Activated CD4-positive, alpha-beta T cell treated with anti-CD3 and anti-CD28 coated beads, Interleukin-2, Interleukin-4, amounts not matched to agents 100 ng/mL and 50 ng/mL, durations not matched to agents 16 hours and 8 hours (primary cell): Measurements from ENCODE around the gene FDCSP.
"Not testable (repeated sequence)": the region's sequence is repeated elsewhere in the genome, so short reads cannot be mapped to it uniquely, and the experiment has no call there.

Source experiments
- DNase-seq: peaks from one replicate; pipeline ENCODE4 v3.0.0-alpha.2; 2020; ENCODE audit warnings: low spot score

Gene FDCSP

GRCh38 chr4:70239884-70240591, 14.1 kb downstream of the FDCSP start:
- DNase-seq, result no peak

DNA sequence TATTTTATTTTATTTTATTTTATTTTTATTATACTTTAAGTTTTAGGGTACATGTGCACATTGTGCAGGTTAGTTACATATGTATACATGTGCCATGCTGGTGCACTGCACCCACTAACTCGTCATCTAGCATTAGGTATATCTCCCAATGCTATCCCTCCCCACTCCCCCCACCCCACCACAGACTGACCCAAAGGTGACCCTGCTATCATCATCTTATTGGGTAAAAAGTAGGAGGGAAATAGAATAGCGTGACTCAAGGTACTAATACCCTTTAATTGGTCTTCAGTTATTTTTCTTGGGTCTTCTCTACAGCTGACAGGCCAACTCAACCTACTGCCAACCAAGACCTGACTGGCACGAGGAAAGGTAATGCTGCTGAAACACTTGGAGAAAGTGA, 16.4 kb downstream of the FDCSP start, which contains the start of gene CSN3:
Gene CSN3 (plus strand): TSS at position 301 of the 400 bp plus-strand sequence. CDS start 2,223 bp downstream, outside the sequence.
- not testable (repeated sequence) for DNase-seq

- DNase-seq, result no peak
These were observed 17.2 kb downstream of the FDCSP start for GRCh38 chr4:70243091-70243490.

GRCh38 chr4:70251250-70251944, 25.5 kb downstream of the FDCSP start:
- no peak for DNase-seq

DNA sequence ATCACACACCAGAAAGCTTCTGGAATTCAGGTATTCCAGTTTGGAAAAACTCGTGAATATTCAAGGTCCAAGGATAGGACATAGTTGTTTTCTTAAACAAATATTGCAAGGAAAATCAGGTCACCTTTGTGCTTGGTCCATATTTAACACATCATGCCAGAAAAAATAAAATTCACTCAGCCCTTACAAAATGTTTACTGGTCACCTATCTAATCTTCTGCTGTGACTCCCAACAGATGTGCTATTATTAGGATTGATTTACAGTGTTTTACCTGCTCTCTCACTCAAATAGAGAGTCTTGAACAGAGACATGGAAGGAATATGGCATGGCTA, 26.0 kb downstream of the FDCSP start:
- DNase-seq, result no peak

- no peak for DNase-seq
These were observed 43.8 kb downstream of the FDCSP start for GRCh38 chr4:70269674-70270073.

GRCh38 chr4:70277121-70277520, 51.2 kb downstream of the FDCSP start:
- no peak for DNase-seq

- no peak for DNase-seq
These were observed 54.6 kb downstream of the FDCSP start for GRCh38 chr4:70280567-70280966.
